SU-DHL-6 (cell line): ENCODE data around the gene ATP9A.

Experiments used
- H2AFZ ChIP-seq: fragments of 200-600 bp; sonication (generic); 2 replicates; pipeline ENCODE4 v1.6.1; 2014; ENCODE audit warnings: low read depth, mild to moderate bottlenecking, moderate library complexity, mixed read lengths, antibody characterized with exemption, low read length; ENCODE audit not compliant: severe bottlenecking
- H3F3A ChIP-seq: fragments of 200-600 bp; shearing (Covaris generic); 2 replicates; pipeline ENCODE4 v1.6.0; 2016; ENCODE audit warnings: antibody characterized with exemption, mild to moderate bottlenecking; ENCODE audit not compliant: insufficient read depth
- H3K27ac ChIP-seq: fragments of 200-600 bp; sonication (generic); 2 replicates; pipeline ENCODE4 v1.5.1; 2016; ENCODE audit warnings: low read depth, mild to moderate bottlenecking, low read length, moderate library complexity, mixed read lengths
- H3K27me3 ChIP-seq: fragments of 200-600 bp; sonication (generic), shearing (Covaris generic); 2 replicates; pipeline ENCODE4 v1.6.0; 2014; ENCODE audit warnings: mild to moderate bottlenecking, low read length
- H3K36me3 ChIP-seq: fragments of 200-600 bp; sonication (generic); 2 replicates; pipeline ENCODE4 v1.6.1; 2014; ENCODE audit warnings: mild to moderate bottlenecking, low read length, mixed read lengths
- H3K4me2 ChIP-seq: fragments of 300-600, 200-600 bp; shearing (Covaris generic), sonication (generic); 2 replicates; pipeline ENCODE4 v1.6.0; 2014; ENCODE audit warnings: low read length, low read depth, mild to moderate bottlenecking; ENCODE audit not compliant: poor library complexity, severe bottlenecking
- H3K4me3 ChIP-seq: fragments of 200-600 bp; sonication (generic); 2 replicates; pipeline ENCODE4 v1.5.1; 2014; ENCODE audit warnings: antibody characterized with exemption, low read length, mild to moderate bottlenecking, mixed read lengths; ENCODE audit not compliant: insufficient read depth, poor library complexity, severe bottlenecking
- H3K79me2 ChIP-seq: fragments of 200-600 bp; sonication (generic); 2 replicates; pipeline ENCODE4 v1.6.1; 2014; ENCODE audit warnings: mild to moderate bottlenecking, low read length, moderate library complexity; ENCODE audit not compliant: insufficient read depth
- H3K9ac ChIP-seq: fragments of 200-600 bp; sonication (generic); 2 replicates; pipeline ENCODE4 v1.7.0; 2014; ENCODE audit warnings: mild to moderate bottlenecking, low read length
- H3K9me2 ChIP-seq: fragments of 200-600 bp; sonication (generic); replicated peaks from 2 replicates; pipeline ENCODE4 v1.6.1; 2014; ENCODE audit warnings: low read length; ENCODE audit not compliant: insufficient read depth
- H3K9me3 ChIP-seq: fragments of 200-600 bp; sonication (generic); 2 replicates; pipeline ENCODE4 v1.6.1; 2014; ENCODE audit warnings: low read length, mixed read lengths; ENCODE audit not compliant: insufficient read depth
- H4K20me1 ChIP-seq: fragments of 200-600 bp; sonication (generic); 2 replicates; pipeline ENCODE4 v1.6.1; 2014; ENCODE audit warnings: low read depth, mild to moderate bottlenecking, antibody characterized with exemption, low read length, moderate library complexity, mixed read lengths
- CTCF ChIP-seq: fragments of 200-600 bp; sonication (generic); IDR thresholded peaks from one replicate; pipeline ENCODE4 v1.5.1; 2017; ENCODE audit warnings: antibody characterized with exemption, mild to moderate bottlenecking, low read length, moderate library complexity; ENCODE audit not compliant: insufficient read depth, poor library complexity, severe bottlenecking
- EZH2phosphoT487 ChIP-seq: fragments of 200-600 bp; sonication (generic), shearing (Covaris generic); conservative IDR thresholded peaks from 2 replicates; pipeline ENCODE4 v1.6.1; 2018; ENCODE audit warnings: mild to moderate bottlenecking, antibody characterized with exemption, low read length, moderate library complexity, mixed read lengths

Gene ATP9A

GRCh38 chr20:51653226-51653625 is 115.0 kb downstream of the ATP9A start:
- no peak overlapping the region for H3K27ac ChIP-seq
- no peak overlapping the region for H3K4me3 ChIP-seq
- no peaks in the 10 kb centered on the region for H3K79me2 ChIP-seq
- H3K9me2 ChIP-seq: no peaks in the 10 kb centered on the region
- no peak overlapping the region for H3K4me2 ChIP-seq
- no peak overlapping the region for H2AFZ ChIP-seq
- H3K9me3 ChIP-seq: no peaks in the 10 kb centered on the region
- H3K27me3 ChIP-seq: no peaks in the 10 kb centered on the region
- TF ChIP-seq EZH2phosphoT487 (no peak), CTCF (no peak)
- H3K36me3 ChIP-seq: no peaks in the 10 kb centered on the region
- H3F3A ChIP-seq: no peaks in the 10 kb centered on the region
- H4K20me1 ChIP-seq: no peaks in the 10 kb centered on the region
- H3K9ac ChIP-seq: no peak overlapping the region

GRCh38 chr20:51651921-51652549 is 116.2 kb downstream of the ATP9A start:
- no peaks in the 10 kb centered on the region for H3K9me2 ChIP-seq
- H4K20me1 ChIP-seq: no peaks in the 10 kb centered on the region
- no peaks in the 10 kb centered on the region for H3K36me3 ChIP-seq
- no peaks in the 10 kb centered on the region for H3K79me2 ChIP-seq
- TF ChIP-seq CTCF (no peak), EZH2phosphoT487 (no peak)
- no peak overlapping the region for H3K9ac ChIP-seq
- H3K4me3 ChIP-seq: no peak overlapping the region
- H3K4me2 ChIP-seq: no peak overlapping the region
- no peaks in the 10 kb centered on the region for H3F3A ChIP-seq
- no peaks in the 10 kb centered on the region for H3K9me3 ChIP-seq
- no peaks in the 10 kb centered on the region for H3K27me3 ChIP-seq
- H3K27ac ChIP-seq: no peak overlapping the region
- no peak overlapping the region for H2AFZ ChIP-seq

GRCh38 chr20:51650685-51651134 is 117.5 kb downstream of the ATP9A start:
- TF ChIP-seq CTCF: no peak
- TF ChIP-seq EZH2phosphoT487: no peak
- Histone ChIP-seq H3K4me2 (no peak overlapping the region), H3K27ac (no peak overlapping the region), H3K36me3 (no peaks in the 10 kb centered on the region), H3F3A (no peaks in the 10 kb centered on the region), H3K9me2 (no peaks in the 10 kb centered on the region), H3K27me3 (no peaks in the 10 kb centered on the region), H3K9me3 (no peaks in the 10 kb centered on the region), H3K9ac (no peak overlapping the region), H2AFZ (no peak overlapping the region), H4K20me1 (no peaks in the 10 kb centered on the region), H3K79me2 (no peaks in the 10 kb centered on the region), H3K4me3 (no peak overlapping the region)
